MM.1S (cell line): Measurements from ENCODE around the gene AQP1.

Experiments used
- CTCF ChIP-seq: fragments of 300-600 bp; sonication (generic); IDR thresholded peaks from 2 replicates; pipeline ENCODE4 v1.5.1; 2016; ENCODE audit warnings: antibody characterized with exemption, low read length, mixed read lengths
- EZH2phosphoT487 ChIP-seq: fragments of 300-600 bp; sonication (generic); IDR thresholded peaks from 2 replicates; pipeline ENCODE4 v1.6.1; 2018; ENCODE audit warnings: antibody characterized with exemption, low read length

GRCh38 chr7:30965372-30965771 is 53.7 kb downstream of the AQP1 start:
- TF ChIP-seq CTCF = no peak
- TF ChIP-seq EZH2phosphoT487 = no peak
